ENCODE measurements around the gene GIN1.

Gene GIN1

DNA sequence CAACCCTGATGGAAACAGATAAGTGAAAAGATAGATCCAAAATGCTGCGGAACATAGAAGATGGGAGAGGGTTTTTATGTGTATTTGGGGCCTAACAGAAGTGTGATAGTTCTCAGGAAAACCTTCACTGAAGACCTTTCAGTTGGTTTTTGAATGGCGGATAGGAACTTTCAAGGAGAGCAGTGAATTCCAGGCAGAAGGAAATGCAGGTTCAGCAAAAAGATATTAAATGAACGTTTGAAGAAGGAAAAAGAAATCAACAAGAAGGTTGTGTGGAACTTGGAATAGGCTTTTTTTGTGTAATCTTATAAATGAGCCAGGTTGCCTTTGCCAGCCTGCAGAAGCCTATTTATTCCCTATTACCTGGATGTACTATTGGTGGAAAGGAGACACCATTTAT, 2.3 kb upstream of the GIN1 start:
- TF ChIP-seq, protein P1, sequence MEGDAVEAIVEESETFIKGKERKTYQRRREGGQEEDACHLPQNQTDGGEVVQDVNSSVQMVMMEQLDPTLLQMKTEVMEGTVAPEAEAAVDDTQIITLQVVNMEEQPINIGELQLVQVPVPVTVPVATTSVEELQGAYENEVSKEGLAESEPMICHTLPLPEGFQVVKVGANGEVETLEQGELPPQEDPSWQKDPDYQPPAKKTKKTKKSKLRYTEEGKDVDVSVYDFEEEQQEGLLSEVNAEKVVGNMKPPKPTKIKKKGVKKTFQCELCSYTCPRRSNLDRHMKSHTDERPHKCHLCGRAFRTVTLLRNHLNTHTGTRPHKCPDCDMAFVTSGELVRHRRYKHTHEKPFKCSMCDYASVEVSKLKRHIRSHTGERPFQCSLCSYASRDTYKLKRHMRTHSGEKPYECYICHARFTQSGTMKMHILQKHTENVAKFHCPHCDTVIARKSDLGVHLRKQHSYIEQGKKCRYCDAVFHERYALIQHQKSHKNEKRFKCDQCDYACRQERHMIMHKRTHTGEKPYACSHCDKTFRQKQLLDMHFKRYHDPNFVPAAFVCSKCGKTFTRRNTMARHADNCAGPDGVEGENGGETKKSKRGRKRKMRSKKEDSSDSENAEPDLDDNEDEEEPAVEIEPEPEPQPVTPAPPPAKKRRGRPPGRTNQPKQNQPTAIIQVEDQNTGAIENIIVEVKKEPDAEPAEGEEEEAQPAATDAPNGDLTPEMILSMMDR (IDR thresholded peaks at IDR 0.05; ENCODE audit: low read depth, low read length): no peak
- no peak for DNase-seq (ENCODE audit: extremely low read depth, low read depth)

DNA sequence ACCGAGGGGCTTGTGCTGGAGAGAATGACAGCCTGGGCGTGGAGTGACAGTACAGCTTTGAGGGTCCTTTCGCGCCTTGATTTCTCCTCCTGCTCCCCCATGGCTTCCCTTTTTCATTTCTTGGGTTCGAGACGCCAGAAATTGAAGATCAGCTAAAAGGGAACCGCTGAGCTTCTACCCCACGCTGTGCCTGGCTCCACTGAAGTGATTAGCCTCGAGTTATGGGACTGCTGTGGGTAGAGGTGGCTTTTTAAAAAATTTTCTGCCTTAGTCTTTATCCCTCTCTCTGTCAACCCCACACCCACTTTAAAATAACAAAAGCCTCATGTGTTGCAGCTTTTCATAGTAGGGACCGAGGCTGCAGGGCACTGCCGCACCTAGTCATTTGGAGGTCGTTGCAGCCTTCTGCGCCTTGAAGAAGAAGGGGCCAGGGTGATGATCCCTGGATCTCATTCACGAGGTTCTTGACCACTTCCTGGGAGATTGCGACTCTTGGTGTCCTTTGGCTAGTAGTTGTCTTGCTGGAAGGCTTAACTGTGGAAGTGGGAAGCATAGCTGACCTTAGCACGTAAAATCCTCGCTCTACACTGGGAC, 766 bp upstream of the GIN1 start:
- TF ChIP-seq, protein P1 (IDR thresholded peaks at IDR 0.05; ENCODE audit: low read depth, low read length): no peak
- DNase-seq (ENCODE audit: extremely low read depth, low read depth): no peak

- DNase-seq (ENCODE audit: extremely low read depth, low read depth): no peak
- TF ChIP-seq, protein P1 (IDR thresholded peaks at IDR 0.05; ENCODE audit: low read depth, low read length): no peak
Measured at GRCh38 chr5:103119070-103119764, 721 bp downstream of the GIN1 start.

DNA sequence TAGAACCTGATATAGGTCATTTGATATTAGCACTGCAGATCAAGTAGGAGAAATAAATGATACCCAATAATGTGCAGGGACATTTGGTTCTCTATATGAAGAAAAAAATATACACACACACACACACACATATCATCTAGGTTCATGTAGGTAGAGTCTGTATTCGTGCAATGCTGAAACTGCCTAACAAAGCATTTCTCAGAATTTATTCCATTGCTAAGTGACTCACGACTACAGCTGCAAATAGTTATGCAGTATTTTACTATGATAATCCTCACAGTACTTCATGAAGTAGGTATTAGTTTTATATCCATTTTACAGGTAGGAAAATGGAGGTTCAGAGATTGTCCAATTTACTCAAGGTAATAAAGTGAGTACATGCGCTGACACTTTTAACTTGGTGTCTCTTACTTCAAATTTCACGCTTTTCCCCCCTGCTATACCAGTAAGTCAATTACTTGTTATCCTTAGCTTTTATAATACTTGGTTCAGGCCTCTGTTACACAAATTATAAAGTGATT, 2.4 kb downstream of the GIN1 start:
- TF ChIP-seq, protein P1 (IDR thresholded peaks at IDR 0.05; ENCODE audit: low read depth, low read length): no peak

GRCh38 chr5:103114440-103114839, 5.5 kb downstream of the GIN1 start:
- TF ChIP-seq, protein P1 (IDR thresholded peaks at IDR 0.05; ENCODE audit: low read depth, low read length): no peak
- no peak for DNase-seq (ENCODE audit: extremely low read depth, low read depth)

More for the DNA sequence above, 2.4 kb downstream of the GIN1 start:
- DNase-seq (ENCODE audit: extremely low read depth, low read depth): no peak

GRCh38 chr5:103112910-103113309, 7.0 kb downstream of the GIN1 start:
- TF ChIP-seq, protein P1 (IDR thresholded peaks at IDR 0.05; ENCODE audit: low read depth, low read length): no peak
- DNase-seq (ENCODE audit: extremely low read depth, low read depth): no peak

DNA sequence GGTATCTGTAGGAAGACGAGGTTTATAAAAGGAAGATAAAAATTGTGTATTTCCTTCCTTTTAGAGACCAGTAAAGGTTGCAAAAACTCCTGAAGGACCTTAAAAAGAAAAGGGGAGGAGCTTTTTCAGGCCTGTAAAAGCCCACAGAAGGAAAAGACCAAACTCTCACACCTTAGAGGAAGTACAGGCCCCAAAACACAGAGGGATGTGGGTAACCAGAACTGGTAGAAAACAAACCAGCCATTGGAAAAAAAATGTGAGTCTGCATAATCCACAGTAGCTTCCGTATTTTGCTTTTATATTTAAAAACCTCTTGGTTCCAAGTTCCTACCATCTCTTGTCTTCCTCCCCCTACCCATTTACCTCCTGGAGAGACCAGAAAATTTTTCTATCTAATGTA, 8.5 kb downstream of the GIN1 start:
- TF ChIP-seq, protein P1 (IDR thresholded peaks at IDR 0.05; ENCODE audit: low read depth, low read length): no peak
- no peak for DNase-seq (ENCODE audit: extremely low read depth, low read depth)
